Astrocyte (in vitro differentiated cells and primary cell): Measurements from ENCODE around the gene TRMT44. TPM values are rescaled to one million over a fixed set of nuclear protein-coding genes. Genes with fewer than 3 reads are reported as not detected.
A peak's percentile ranks its signal among the peaks of the same experiment; 100 is the strongest.

Source experiments
- DNase-seq: peaks from one replicate; pipeline ENCODE4 v3.0.0-alpha.2; 2010; ENCODE audit warnings: low read depth
- FAIRE-seq: peaks from 2 replicates; lab custom pipeline; 2011; peaks lifted over from hg19 to GRCh38; lab: Jason Lieb, UNC
- H2AFZ ChIP-seq: 2 replicates; pipeline ENCODE4 v1.6.0; 2012; ENCODE audit warnings: low read depth, low read length, inconsistent platforms
- H3K27ac ChIP-seq: 2 replicates; pipeline ENCODE4 v1.5.1; 2011; ENCODE audit warnings: low read depth, low read length, inconsistent platforms
- H3K27me3 ChIP-seq: 2 replicates; pipeline ENCODE4 v1.6.0; 2011; ENCODE audit warnings: low read length, inconsistent platforms; ENCODE audit not compliant: insufficient read depth
- H3K36me3 ChIP-seq: 2 replicates; pipeline ENCODE4 v1.5.1; 2011; ENCODE audit warnings: low read length, inconsistent platforms; ENCODE audit not compliant: insufficient read depth
- H3K4me1 ChIP-seq: 2 replicates; pipeline ENCODE4 v1.5.1; 2011; ENCODE audit warnings: low read length, inconsistent platforms; ENCODE audit not compliant: insufficient read depth
- H3K4me2 ChIP-seq: 2 replicates; pipeline ENCODE4 v1.6.0; 2012; ENCODE audit warnings: low read length, inconsistent platforms
- H3K4me3 ChIP-seq: 2 replicates; pipeline ENCODE4 v1.5.1; 2011; ENCODE audit warnings: low read depth, mild to moderate bottlenecking, low read length, inconsistent platforms; ENCODE audit not compliant: insufficient read depth
- H3K79me2 ChIP-seq: 2 replicates; pipeline ENCODE4 v1.6.0; 2012; ENCODE audit warnings: mild to moderate bottlenecking, low read length, inconsistent platforms; ENCODE audit not compliant: insufficient read depth
- H3K9ac ChIP-seq: 2 replicates; pipeline ENCODE4 v1.6.0; 2012; ENCODE audit warnings: mild to moderate bottlenecking, low read length, inconsistent platforms
- H3K9me3 ChIP-seq: 2 replicates; pipeline ENCODE4 v1.5.1; 2012; ENCODE audit warnings: low read depth, mild to moderate bottlenecking, low read length, inconsistent platforms; ENCODE audit not compliant: insufficient read depth
- H4K20me1 ChIP-seq: 2 replicates; pipeline ENCODE4 v1.6.0; 2012; ENCODE audit warnings: low read length, inconsistent platforms; ENCODE audit not compliant: insufficient read depth
- H3K27ac Mint-ChIP-seq: one replicate; pipeline ENCODE4 v1.8.0; 2021; ENCODE audit warnings: mild to moderate bottlenecking, mixed read lengths; ENCODE audit not compliant: unreplicated experiment
- H3K27me3 Mint-ChIP-seq: one replicate; pipeline ENCODE4 v1.8.0; 2021; ENCODE audit warnings: low read depth, mixed read lengths; ENCODE audit not compliant: unreplicated experiment
- H3K36me3 Mint-ChIP-seq: one replicate; pipeline ENCODE4 v1.8.0; 2021; ENCODE audit warnings: low read depth, mixed read lengths; ENCODE audit not compliant: unreplicated experiment
- H3K4me1 Mint-ChIP-seq: one replicate; pipeline ENCODE4 v1.8.0; 2021; ENCODE audit warnings: low read depth, mixed read lengths; ENCODE audit not compliant: unreplicated experiment
- H3K4me3 Mint-ChIP-seq: one replicate; pipeline ENCODE4 v1.8.0; 2021; ENCODE audit warnings: mild to moderate bottlenecking, moderate library complexity, mixed read lengths; ENCODE audit not compliant: unreplicated experiment
- H3K9me3 Mint-ChIP-seq: one replicate; pipeline ENCODE4 v1.8.0; 2021; ENCODE audit warnings: mild to moderate bottlenecking, mixed read lengths; ENCODE audit not compliant: unreplicated experiment
- CTCF ChIP-seq: IDR thresholded peaks from 2 replicates; pipeline ENCODE4 v1.5.1; 2011; ENCODE audit warnings: low read depth, mild to moderate bottlenecking, inconsistent platforms, low read length, moderate library complexity; ENCODE audit not compliant: insufficient read depth
- EZH2 ChIP-seq: IDR thresholded peaks from 2 replicates; pipeline ENCODE4 v1.6.1; 2012; ENCODE audit warnings: mild to moderate bottlenecking, low read length, inconsistent platforms; ENCODE audit not compliant: insufficient read depth
- total RNA-seq: library from RNA; stranded (reverse); gene quantifications from 2 replicates; pipeline ENCODE4 v1.2.1, GENCODE V29; 2021

The TRMT44 gene
- total RNA-seq, 1 donor from 2014 or later = 18.0 TPM

- H4K20me1 ChIP-seq = no peaks in the 10 kb centered on the region
- H3K4me1 Mint-ChIP-seq = no peaks in the 10 kb centered on the region
- H3K4me2 ChIP-seq = no peak overlapping the region
- H2AFZ ChIP-seq = no peak overlapping the region
- H3K79me2 ChIP-seq = no peaks in the 10 kb centered on the region
- no peak overlapping the region for H3K4me3 Mint-ChIP-seq
- H3K36me3 ChIP-seq = no peaks in the 10 kb centered on the region
- no peak for DNase-seq
- H3K27me3 ChIP-seq = peaks cover 4% of the 10 kb centered on the region
- TF ChIP-seq EZH2 (no peak), CTCF (no peak)
- H3K4me3 ChIP-seq = no peak overlapping the region
- H3K27ac Mint-ChIP-seq = no peak overlapping the region
- no peak overlapping the region for H3K27ac ChIP-seq
- H3K9ac ChIP-seq = no peak overlapping the region
- H3K4me1 ChIP-seq = no peaks in the 10 kb centered on the region
- no peaks in the 10 kb centered on the region for H3K9me3 Mint-ChIP-seq
- peaks cover 8% of the 10 kb centered on the region for H3K27me3 Mint-ChIP-seq
- no peaks in the 10 kb centered on the region for H3K9me3 ChIP-seq
- peaks cover 14% of the 10 kb centered on the region for H3K36me3 Mint-ChIP-seq
- FAIRE-seq = no peak
These were observed 51.6 kb downstream of the TRMT44 start for GRCh38 chr4:8492174-8492573.

- Histone ChIP-seq H3K36me3 (no peaks in the 10 kb centered on the region), H3K4me2 (no peak overlapping the region), H2AFZ (no peak overlapping the region), H3K27me3 (peaks cover 4% of the 10 kb centered on the region), H3K9ac (no peak overlapping the region), H4K20me1 (no peaks in the 10 kb centered on the region), H3K27ac (no peak overlapping the region), H3K4me3 (no peak overlapping the region), H3K9me3 (no peaks in the 10 kb centered on the region), H3K79me2 (no peaks in the 10 kb centered on the region), H3K4me1 (no peaks in the 10 kb centered on the region)
- Mint-ChIP-seq H3K36me3 (peaks cover 18% of the 10 kb centered on the region), H3K27me3 (peaks cover 13% of the 10 kb centered on the region), H3K9me3 (peaks cover 3% of the 10 kb centered on the region), H3K4me1 (no peaks in the 10 kb centered on the region), H3K4me3 (no peak overlapping the region), H3K27ac (peak overlapping the region; percentile 3)
- TF ChIP-seq EZH2 (no peak), CTCF (no peak)
- no peak for DNase-seq
- no peak for FAIRE-seq
These were observed 52.9 kb downstream of the TRMT44 start for GRCh38 chr4:8493484-8493883.

- Histone ChIP-seq H3K9me3 (no peaks in the 10 kb centered on the region), H3K4me2 (no peak overlapping the region), H3K9ac (no peak overlapping the region), H3K27me3 (peaks cover 4% of the 10 kb centered on the region), H3K4me1 (no peaks in the 10 kb centered on the region), H3K36me3 (no peaks in the 10 kb centered on the region), H2AFZ (no peak overlapping the region), H3K27ac (no peak overlapping the region), H3K79me2 (no peaks in the 10 kb centered on the region), H3K4me3 (no peak overlapping the region), H4K20me1 (no peaks in the 10 kb centered on the region)
- H3K36me3 Mint-ChIP-seq = peaks cover 18% of the 10 kb centered on the region
- no peak overlapping the region for H3K27ac Mint-ChIP-seq
- peaks cover 3% of the 10 kb centered on the region for H3K9me3 Mint-ChIP-seq
- DNase-seq (no peak), FAIRE-seq (no peak)
- H3K4me3 Mint-ChIP-seq = no peak overlapping the region
- TF ChIP-seq CTCF = no peak
- TF ChIP-seq EZH2 = no peak
- H3K4me1 Mint-ChIP-seq = no peaks in the 10 kb centered on the region
- peaks cover 13% of the 10 kb centered on the region for H3K27me3 Mint-ChIP-seq
These were observed 53.6 kb downstream of the TRMT44 start for GRCh38 chr4:8494218-8494617.
